GM19043 (cell line): ENCODE data around the gene CRMP1.

Source experiments
- ATAC-seq: cut with Tn5 transposase; IDR thresholded peaks from one replicate; pipeline ENCODE4 v1.9.1; 2021; ENCODE audit warnings: low read depth; ENCODE audit not compliant: unreplicated experiment

The CRMP1 gene

GRCh38 chr4:5802565-5802964, 90.3 kb downstream of the CRMP1 start:
- ATAC-seq = no peak

DNA sequence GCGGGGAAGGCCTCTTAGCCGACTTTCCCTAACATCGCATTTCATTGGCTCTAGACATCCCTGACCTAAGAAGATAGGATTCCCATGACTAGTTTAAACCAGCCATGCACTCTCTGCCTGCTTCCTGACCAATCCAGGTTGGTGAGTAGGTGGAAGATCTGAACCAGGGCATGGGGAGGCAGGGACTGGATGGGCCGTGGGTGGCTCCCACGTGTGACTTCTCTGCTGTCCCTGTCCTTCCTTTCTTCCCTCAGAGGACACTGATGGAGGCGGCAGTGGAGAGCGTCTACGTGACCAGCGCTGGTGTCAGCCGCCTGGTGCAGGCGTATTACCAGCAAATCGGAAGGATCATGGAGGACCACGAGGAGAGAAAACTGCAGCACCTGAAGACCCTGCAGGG, 91.2 kb downstream of the CRMP1 start:
- no peak for ATAC-seq

DNA sequence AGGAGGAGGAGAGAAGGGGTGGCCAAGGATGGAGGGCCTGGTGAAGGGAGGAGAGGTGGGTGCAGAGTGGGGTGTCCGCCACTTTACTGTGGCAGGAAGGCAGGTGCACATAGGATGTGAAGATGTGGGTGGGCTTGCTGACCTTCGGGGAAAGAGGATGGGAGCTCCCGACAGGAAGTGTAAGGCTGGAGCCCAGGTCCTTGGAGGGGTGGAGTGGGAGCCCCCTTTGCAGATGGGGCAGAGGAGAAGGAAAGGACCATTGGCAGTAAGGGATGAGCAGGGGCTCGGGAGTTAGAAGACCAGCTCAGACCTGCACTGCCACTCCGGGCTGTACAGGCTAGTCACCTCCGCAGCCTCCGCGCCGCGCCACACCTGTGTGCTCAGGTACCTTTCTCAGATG, 92.4 kb downstream of the CRMP1 start:
- ATAC-seq = no peak

- ATAC-seq = no peak
Observed at GRCh38 chr4:5799406-5799805, 93.5 kb downstream of the CRMP1 start.

DNA sequence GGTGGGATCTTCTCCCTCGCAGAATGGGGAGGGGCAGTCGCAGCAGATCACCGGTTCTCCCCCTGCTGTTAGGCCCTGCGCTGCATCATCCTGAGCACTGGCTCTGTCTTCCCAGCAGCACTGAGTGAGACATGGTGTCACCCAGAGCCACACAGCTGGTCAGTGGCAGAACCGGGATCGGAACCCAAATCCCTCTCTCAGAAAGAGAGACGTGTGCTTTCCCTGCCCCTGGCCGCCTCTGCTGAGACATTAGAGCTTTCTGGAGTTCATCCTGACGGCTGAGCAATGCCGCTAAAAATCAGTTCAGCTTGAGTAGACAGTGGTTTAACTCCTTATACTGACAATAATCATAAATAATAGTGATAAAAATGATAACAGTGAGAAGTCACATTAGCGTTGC, 93.9 kb downstream of the CRMP1 start:
- ATAC-seq = no peak

DNA sequence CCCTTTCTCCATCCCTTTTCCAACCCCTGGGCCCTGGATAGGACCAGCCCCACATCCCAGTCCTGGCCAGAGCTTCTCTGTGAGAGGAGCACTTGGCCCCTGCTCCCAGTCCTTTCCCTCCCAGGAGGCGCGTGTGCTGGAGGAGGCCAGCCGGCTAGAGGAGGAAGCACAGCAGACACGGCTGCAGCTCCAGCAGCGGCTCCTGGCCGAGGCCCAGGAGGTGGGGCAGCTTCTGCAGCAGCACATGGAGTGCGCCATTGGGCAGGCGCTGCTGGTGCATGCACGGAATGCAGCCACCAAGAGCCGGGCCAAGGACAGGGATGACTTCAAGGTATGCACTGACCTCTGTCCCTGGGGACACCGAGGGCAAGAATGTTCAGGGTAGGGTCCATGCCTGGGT, 94.4 kb downstream of the CRMP1 start:
- ATAC-seq = no peak

DNA sequence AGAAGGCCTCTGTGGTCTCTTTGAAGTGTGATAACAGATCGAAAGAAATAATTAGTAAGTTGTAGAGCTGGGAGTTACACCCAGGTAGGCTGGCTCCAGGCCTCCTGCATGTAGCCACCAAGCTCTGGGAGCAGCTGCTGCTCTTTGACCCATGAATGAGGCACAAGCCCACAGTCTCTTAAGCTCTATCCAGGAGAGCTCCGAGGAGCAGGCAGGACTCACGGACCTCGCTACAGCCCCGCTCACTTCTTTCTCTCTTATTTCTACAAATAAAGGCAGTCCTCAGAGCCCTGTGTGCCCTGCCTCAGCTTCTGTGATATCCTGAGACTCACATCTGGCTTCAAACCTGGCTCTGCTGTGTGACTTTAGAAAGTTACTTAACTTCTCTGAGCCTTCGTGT, 95.0 kb downstream of the CRMP1 start:
- ATAC-seq = no peak

DNA sequence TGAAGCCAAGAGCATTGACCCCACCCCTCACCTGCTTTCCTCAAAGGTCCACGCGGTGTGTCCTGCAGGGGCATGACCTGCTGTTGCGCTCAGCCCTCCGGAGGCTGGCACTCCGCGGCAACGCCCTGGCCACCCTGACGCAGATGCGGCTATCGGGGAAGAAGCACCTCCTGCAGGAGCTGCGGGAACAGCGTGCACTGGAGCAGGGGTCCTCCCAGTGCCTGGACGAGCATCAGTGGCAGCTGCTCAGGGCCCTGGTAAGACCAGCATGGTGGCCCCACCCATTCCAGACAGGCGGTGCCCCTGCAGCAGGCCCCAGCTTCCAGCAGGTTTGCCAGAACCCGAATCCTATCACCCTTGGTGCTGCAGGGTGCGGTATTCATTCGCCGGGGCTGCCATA, 95.9 kb downstream of the CRMP1 start:
- no peak for ATAC-seq

- ATAC-seq = no peak
Observed at GRCh38 chr4:5795580-5795979, 97.3 kb downstream of the CRMP1 start.

- ATAC-seq = no peak
Observed at GRCh38 chr4:5793514-5793913, 99.4 kb downstream of the CRMP1 start.

GRCh38 chr4:5791654-5792053, 101.2 kb downstream of the CRMP1 start:
- ATAC-seq = no peak

- ATAC-seq = no peak
Observed at GRCh38 chr4:5790546-5790857, 102.4 kb downstream of the CRMP1 start.

- no peak for ATAC-seq
Observed at GRCh38 chr4:5789141-5789540, 103.7 kb downstream of the CRMP1 start.

- no peak for ATAC-seq
Observed at GRCh38 chr4:5788144-5788543, 104.7 kb downstream of the CRMP1 start.

GRCh38 chr4:5787311-5787710, 105.6 kb downstream of the CRMP1 start:
- no peak for ATAC-seq

DNA sequence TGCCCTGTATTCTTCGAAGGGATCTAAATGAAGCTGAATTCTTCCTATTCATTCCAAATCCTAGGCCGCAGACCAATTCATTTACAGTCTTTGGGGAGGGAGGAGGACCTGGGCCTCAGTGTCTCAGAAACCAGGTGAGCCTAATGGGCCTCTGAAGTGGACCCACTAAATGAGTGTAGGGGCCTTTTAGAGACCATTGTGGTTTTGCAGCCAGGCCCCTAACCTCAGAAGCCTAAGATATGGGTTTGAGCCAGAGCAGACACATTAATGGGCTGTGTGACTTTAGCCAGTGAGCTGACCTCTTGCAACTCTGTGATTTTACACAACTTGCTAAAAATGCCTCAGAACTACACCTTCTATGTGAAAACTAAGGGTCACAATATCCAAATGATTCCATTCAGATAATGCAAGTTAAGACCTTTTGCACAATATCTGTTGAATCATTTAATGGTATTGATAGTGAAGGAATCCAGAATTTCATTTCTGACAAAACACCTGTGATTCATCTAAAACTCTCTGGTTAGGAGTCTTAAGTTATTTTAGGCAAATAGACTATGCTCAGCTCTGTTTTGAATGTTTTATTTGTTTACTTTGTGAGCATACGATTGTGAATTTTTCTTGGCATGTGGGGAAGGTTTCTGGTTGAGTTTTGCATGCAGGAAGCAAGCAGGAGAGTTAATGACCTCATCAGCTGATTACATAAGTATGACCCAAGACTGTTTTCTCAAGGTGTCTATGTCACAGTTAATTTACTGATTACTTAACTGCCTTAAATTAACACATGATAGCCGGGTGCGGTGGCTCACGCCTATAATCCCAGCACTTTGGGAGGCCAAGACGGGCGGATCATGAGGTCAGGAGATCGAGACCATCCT, 106.8 kb downstream of the CRMP1 start:
- ATAC-seq = no peak

DNA sequence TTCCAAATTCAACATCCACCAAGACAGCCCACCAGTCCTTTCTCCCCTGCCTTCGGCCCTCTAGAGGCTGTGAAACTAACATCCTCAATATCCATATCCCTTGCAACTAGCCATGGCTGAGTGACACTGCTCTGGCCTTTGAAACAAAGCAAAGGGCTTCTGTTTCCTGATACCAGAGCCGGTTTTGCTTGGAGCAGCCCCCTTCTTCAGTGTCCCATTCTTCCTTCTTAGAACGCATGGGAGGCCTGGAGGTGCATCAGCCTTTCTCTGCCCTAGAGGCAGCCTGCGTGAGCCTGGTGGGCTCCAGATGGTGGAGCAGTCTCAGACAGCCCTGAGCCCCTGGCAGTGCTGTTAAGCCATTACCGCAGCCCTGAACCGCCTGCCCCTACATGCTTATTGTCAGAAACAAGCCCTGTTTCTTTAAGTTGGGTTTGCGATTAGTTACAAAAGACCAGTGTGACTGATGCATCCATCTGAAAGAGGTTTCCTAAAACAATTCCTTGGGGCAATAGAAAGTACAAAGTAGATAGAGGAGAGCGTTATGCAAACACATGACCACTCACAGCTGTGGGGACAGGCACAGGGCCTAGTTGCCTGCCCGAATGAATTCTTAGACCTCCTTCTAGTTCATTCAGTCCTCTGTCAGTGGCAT, 107.8 kb downstream of the CRMP1 start:
- ATAC-seq = no peak

GRCh38 chr4:5784021-5784420, 108.9 kb downstream of the CRMP1 start:
- no peak for ATAC-seq

- ATAC-seq = no peak
Observed at GRCh38 chr4:5783486-5783885, 109.4 kb downstream of the CRMP1 start.

DNA sequence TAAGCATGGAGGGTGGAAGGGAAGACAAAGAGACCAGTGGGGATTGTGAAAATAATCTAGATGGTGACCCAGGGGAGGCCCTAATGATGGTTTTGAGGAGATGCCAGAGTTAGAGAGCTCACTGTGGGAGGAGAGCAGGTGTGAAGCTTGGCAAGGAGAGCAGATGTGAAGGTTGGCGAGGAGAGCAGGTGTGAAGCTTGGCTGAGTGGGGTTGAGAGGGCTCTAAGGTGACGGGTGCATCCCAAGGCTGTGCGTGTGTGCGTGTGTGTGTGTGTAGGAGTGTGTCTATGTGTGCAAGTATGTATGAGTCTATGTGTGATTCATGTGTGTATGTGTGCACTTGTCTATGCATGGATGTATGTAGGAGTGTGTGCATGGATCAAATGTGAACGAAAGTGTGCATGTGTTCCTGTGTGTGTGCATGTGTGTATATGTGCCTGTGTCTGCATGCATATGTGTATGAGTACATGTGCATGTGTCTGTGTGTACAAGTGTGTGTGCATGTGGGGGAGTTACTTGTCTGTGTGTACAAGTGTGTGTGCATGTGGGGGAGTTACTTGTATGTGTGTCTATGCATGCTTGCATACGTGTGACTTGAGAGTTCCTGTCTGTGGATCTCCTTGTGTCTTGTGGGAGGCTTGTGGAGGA, 109.9 kb downstream of the CRMP1 start:
- no peak for ATAC-seq

DNA sequence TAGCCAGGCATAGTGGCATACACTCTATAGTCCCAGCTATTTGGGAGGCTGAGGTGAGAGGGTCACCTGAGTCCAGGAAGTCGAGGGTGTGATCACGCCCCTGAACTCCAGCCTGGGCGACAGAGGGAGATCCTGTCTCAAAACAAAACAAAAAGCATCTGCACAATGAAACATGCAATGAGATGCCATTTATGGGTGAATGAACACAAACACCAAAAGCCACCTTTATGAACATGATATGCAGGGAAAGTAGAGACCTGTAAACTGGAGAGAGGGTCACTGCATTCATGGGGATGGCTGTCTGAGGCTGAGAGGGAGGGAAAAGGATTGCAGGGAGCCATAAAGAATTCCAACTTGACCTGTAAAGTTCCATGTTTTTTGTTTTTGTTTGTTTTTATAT, 111.2 kb downstream of the CRMP1 start:
- ATAC-seq = no peak
